Right hindlimb (tissue), 1 donor: ENCODE measurements around the gene TRIP13.

Source experiments
- DNase-seq: peaks from one replicate; pipeline ENCODE4 v3.0.0-alpha.2; 2018

Gene TRIP13

GRCh38 chr5:956941-957747, 64.5 kb downstream of the TRIP13 start:
- peak; percentile 87 for DNase-seq

- peak; percentile 51 for DNase-seq
Measured at GRCh38 chr5:957748-958485, 65.2 kb downstream of the TRIP13 start.

- peak; percentile 68 for DNase-seq
Measured at GRCh38 chr5:958701-959571, 66.3 kb downstream of the TRIP13 start.

- DNase-seq = peak; percentile 29
Measured at GRCh38 chr5:959581-960531, 67.2 kb downstream of the TRIP13 start.

GRCh38 chr5:960551-960950, 67.9 kb downstream of the TRIP13 start:
- DNase-seq = peak; percentile 15

GRCh38 chr5:961002-961710, 68.5 kb downstream of the TRIP13 start:
- DNase-seq = peak; percentile 25

GRCh38 chr5:961711-962240, 69.1 kb downstream of the TRIP13 start:
- DNase-seq = no peak

- DNase-seq = no peak
Measured at GRCh38 chr5:962386-962785, 69.7 kb downstream of the TRIP13 start.

- no peak for DNase-seq
Measured at GRCh38 chr5:962801-963200, 70.1 kb downstream of the TRIP13 start.

GRCh38 chr5:963310-963672, 70.6 kb downstream of the TRIP13 start:
- DNase-seq = no peak

- DNase-seq = peak; percentile 70
Measured at GRCh38 chr5:963673-964531, 71.2 kb downstream of the TRIP13 start.

- peak; percentile 17 for DNase-seq
Measured at GRCh38 chr5:964821-965220, 72.1 kb downstream of the TRIP13 start.

GRCh38 chr5:965604-966344, 73.1 kb downstream of the TRIP13 start:
- no peak for DNase-seq

- no peak for DNase-seq
Measured at GRCh38 chr5:966345-966710, 73.6 kb downstream of the TRIP13 start.

GRCh38 chr5:966941-967340, 74.3 kb downstream of the TRIP13 start:
- DNase-seq = no peak
